ENCODE data around the gene CLEC16A.

The CLEC16A gene

GRCh38 chr16:11082860-11083388, 138.6 kb downstream of the CLEC16A start:
- DNase-seq (ENCODE audit: low read depth), result no peak

DNA sequence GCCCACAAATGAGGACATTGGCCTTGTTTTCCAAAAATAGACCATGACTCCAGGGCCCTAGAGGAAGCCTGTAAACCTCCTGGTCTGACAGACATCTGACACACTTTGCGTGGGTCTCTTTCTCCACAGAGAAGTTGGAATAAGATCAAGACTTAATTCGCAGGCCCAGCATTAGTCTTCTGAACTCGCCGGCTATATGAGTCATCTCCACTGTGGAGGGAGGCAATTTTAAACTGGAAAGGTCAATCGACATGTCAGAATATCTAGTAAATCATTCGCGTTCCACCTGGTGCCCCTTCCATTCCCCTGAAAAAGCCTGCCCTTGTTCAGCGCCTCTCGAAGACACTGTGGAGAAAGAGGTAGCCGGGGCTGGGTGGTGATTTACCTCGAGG, 140.1 kb downstream of the CLEC16A start:
- DNase-seq (ENCODE audit: low read depth), result no peak

DNA sequence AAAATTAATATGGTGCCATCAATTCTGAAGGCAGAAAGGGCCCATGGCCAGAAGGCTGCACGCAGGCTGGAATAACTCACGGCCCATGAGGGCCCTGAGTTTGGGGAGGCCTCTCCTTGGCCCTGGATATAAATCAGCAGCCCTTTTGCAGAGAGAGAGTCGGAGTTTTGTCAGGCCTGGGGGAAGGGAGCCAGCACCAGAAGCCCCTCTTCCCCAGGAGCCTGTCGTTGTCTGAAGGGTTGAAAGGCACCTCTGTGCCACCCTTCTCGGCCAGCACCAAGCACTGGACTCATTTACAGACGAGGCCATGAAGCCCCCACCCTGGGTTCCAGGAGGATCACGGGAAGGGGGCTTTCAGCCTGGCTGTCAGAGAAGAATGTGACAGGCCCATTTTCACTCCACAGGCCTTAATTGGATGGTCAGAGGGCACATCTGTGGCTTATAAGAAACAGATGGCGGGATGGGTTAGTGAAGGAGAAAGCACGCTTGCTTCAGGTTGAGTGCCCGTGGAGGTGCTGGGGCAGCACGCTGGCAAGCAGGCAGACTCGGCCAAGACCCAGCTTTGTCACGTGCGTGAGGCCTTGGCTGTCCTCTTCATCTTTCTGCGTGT, 140.6 kb downstream of the CLEC16A start:
- no peak for DNase-seq (ENCODE audit: low read depth)

- no peak for DNase-seq (ENCODE audit: low read depth)
Measured at GRCh38 chr16:11085916-11086315, 141.6 kb downstream of the CLEC16A start.

DNA sequence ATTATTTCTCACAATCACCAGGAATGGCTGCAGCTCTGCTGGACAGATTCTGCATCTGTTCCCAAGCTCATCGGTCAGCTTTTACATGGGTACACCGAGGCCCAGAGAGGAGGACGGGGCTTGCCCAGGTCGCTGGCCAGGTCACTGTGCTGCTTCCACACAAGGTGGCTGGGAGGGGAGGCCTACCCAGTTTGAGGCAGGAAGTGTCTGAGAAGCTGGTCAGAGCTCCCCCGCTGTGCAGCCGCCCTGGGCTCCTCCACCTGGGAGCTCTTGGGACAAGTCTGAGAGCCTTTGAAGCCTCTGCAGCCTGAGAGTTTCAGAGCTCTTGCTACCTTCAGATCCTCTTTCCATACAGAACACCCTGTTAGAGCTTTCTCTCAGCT, 143.3 kb downstream of the CLEC16A start:
- no peak for DNase-seq (ENCODE audit: low read depth)

DNA sequence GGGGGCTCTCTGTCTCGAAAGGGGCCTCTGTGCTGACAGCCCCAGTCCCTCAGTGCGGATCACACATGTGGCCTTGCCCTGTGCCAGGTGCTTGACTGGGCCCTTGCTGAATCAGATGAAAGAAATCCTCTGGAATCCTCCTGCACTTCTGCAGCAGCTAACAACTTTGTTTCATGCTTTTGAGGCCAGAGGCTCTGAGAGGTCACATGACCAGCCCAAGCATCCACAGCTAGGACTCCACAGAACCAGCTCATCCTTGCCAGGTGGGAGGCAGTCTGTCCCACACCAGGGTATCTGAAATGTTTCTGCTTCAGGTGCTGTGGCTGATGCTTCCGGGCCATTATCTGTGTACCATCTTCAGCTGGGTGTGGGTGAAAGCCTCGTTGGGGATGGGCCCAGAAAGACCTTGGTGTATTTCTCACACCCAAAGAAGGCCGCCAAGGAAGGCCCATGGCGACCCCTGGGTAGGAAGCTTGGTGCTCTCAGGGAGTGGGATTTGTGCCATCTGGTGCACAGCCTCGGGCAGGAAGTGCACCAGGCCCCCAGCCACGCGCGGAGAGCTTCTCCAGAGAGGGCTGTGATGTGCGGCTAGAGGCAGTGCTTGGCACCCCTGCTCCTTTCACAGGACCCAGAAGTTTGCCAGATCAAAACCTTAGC, 143.8 kb downstream of the CLEC16A start:
- no peak for DNase-seq (ENCODE audit: low read depth)

DNA sequence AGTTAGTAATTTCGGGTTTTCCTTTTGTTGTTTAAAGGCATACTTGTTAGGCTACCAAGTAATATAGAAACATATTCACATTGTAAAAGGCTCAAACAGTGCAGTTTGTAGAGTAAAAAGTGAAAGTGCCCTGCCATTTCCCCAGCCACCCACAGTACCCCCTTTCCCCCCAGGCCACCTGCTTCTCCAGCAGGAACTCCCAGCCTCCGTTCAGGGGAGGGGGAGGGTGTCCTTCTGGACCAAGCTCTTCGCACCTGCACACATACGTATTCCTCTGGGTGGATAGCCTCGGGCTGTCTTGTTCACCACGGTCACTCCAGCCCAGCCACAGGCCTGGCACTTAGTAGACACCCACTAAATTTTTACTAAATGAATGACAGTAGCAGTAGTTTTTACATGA, 144.5 kb downstream of the CLEC16A start:
- DNase-seq (ENCODE audit: low read depth), result no peak

DNA sequence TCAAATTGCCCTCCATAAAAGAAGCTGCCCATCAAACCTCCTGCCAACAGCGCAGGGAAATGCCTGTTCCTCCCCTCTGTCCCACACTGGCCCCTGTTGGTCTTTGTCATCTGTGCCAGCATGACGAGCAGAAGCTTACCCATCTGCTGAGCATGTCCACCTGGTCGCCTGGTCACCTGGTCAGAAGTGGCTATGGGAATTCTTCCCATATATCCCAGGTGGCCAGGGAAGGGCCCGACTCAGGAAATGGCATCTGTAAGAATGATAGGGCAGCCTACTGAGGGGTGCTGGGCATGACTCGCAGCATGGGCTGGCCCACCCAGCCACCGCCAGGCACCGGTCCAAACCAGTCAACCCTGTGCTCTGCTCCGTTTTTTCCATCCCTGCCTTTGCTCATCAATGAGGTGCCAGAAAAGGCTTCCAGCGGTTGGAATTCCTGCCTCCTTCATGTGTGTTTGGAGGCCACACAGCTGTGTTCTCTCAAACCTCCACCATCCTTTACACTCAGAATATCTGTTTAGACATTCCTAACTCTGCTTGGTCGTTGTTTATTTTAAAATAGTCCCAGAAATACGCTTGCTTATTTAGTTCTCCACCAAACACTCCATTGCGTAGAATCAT, 145.2 kb downstream of the CLEC16A start:
- DNase-seq (ENCODE audit: low read depth), result no peak

DNA sequence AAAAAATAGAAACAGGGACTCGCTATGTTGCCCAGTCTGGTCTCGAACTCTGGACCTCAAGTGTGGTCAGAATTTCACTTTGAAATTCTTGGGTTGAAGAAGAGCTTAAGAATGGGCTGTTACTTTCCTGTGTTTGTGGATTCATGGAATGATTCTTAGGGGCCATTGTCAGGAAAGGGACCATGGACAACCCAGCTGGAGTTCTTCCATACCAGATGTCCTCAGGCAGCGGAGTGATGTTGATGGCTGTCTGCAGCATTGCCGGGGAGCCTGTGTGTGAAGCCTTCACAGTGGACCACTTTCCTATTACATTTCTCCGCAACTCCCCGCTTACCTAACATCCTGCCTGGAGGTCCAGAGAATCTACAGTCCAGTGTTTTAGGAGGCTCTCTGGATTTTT, 145.9 kb downstream of the CLEC16A start:
- DNase-seq (ENCODE audit: low read depth), result no peak

DNA sequence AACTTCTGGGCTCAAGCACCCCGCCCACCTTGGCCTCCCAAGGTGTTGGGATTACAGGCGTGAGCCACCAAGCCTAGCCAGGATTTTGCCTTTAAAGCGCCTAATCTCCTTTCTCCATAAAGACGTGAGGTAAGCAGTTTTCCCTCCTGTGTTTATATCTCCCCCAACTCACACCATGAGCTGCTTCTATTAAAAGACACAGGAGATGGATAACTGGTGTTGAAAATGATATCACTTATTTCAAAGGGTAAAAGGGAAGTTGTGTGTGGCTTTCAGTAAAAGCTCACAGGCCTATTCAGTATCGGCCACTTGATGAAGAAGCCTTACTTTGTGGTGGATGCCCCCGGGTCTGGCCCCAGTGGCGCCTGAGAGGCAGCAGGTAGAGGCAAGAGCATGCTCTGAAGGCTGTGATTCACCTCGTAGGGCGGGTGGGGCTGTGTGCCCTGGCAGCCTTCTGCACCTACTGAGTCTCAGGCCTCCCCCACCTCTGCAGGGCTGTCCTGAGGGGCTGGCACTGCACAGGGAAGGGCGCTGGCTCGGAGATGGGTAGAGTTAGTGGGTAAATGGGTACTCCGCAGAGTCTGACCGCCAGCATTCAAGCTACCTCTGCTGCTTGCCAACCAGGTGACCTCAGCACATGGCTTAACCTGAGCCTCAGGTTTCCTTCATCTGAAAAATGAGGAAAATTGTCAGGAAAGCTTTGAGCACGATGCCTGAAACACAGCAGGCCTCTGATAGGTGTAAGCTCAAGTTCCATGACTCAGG, 146.8 kb downstream of the CLEC16A start:
- no peak for DNase-seq (ENCODE audit: low read depth)

DNA sequence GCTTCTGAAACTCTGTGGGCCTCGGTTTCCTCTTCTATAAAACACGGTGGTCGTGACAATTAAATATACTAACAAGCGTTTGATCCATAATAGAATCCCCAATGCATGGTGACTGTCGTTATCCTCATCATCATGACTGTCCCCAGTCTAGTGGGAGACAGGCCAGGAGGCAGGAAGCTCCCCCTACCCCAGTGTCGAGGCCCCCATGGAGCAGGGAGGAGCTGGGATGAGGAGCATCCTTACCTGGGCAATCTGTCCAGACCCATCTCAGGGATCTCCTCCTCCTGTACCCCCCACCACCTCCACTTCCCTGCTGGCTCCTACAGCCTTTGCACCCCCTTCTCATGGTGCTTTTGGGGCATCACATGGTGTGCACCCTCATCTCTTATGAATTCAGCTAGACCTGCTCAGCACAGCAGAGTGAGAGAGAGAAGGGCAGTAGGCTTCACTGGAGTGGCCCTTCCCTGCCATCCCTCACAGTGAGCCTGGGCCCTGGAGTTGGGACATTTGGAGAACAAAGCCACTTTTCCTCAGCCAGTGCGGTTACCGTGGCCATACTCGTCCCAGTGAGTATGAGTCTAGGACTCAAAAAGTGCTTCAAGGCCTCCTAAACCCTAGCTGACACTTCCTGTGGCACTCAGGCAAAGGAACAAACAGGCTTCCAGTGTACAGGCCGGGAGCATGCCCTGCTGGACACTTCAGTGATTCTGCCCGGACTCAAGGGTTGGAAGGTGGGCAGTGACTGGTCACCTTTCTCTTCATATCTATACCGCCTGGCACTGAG, 148.6 kb downstream of the CLEC16A start:
- no peak for DNase-seq (ENCODE audit: low read depth)

DNA sequence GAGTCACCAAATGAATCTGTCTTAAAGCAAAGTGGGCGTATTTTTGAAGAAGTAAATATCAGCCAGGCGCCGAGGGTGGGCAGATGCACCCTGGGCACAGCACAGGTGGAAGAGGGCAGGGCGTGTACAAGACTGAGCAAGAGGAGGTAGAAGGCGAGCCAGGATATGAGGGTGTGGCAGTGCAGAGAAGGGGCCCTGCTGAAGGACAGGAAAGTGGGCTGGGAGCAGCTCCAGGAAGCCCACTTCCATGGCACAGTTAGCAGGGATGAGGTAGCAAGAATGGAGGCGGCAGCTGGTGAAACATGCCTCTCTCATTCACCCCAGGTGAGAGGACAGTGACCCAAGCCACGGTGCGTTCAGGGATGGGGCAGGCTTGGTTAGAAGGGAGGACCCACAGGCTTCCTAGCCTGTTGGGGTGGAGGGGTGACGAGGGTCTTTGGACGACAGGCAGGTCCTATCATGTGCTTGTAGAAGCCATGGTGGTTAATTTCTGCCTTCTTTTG, 149.3 kb downstream of the CLEC16A start:
- no peak for DNase-seq (ENCODE audit: low read depth)

GRCh38 chr16:11094075-11094856, 149.9 kb downstream of the CLEC16A start:
- no peak for DNase-seq (ENCODE audit: low read depth)

GRCh38 chr16:11094857-11095565, 150.6 kb downstream of the CLEC16A start:
- DNase-seq (ENCODE audit: low read depth), result no peak

DNA sequence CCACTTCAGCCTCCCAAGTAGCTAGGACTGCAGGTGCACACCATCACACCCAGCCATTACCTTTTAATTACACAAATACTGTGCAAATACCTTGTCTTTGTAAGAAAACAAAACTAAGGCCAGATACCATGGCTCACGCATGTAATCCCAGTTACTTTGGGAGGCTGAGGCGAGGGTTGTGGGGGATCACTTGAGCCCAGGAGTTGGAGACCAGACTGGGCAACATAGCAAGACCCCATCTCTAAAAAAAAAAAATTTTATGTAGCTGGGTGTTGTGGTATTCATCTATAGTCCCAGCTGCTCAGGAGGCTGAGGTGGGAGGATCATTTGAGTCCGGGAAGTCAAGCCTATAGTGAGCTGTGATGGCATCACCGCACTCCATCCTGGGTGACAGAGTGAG, 151.6 kb downstream of the CLEC16A start:
- no peak for DNase-seq (ENCODE audit: low read depth)

DNA sequence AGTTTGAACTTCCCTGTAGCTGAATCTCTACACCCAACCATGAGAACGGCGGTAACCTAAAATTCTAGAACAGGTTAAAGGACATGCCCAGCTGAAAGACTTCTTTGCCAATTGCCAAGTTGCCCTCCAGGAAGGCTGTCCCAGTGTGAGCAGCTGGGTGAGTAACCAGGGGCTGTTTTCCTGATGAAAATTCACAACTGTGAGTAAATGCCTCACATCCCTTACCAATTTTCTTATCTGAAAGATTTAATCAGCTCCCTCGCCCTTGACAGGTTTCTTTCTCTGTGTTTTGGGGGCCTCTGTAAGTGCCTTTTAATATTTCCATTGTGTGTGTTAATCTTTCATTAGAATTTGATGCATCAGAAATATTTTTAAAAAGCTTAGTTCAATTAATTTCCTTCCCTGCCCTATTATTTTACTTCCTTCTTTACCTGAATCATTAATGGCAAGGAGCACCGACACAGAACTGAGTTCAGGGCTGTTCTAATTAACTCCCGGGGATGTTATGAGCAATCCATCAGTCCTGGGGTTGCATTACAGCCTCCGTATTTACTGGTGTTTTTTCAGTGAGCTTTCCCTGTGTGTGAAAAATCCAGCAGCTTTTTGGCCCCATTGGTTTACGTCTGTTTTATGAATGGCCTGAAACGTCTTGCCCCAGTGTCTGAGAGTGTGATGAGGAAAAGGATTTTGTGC, 152.9 kb downstream of the CLEC16A start:
- no peak for DNase-seq (ENCODE audit: low read depth)

DNA sequence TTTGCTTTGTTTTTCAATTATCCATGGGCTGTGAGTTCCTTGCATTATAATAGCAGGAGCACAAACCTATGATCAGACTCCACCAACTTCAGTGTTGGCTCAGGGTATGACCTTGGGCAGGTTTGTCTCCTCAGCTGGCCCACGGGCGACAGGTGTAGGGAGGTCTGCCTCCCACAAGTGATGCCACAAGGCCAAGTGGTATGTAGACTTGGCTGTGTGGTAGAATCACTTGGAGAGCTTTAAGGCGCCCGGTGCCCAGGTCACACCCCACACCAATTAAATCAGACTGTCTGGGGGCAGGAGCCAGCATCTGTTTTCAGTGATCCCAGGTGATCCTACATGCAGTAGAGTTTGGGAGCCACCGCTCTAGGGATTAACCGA, 153.4 kb downstream of the CLEC16A start:
- no peak for DNase-seq (ENCODE audit: low read depth)

DNA sequence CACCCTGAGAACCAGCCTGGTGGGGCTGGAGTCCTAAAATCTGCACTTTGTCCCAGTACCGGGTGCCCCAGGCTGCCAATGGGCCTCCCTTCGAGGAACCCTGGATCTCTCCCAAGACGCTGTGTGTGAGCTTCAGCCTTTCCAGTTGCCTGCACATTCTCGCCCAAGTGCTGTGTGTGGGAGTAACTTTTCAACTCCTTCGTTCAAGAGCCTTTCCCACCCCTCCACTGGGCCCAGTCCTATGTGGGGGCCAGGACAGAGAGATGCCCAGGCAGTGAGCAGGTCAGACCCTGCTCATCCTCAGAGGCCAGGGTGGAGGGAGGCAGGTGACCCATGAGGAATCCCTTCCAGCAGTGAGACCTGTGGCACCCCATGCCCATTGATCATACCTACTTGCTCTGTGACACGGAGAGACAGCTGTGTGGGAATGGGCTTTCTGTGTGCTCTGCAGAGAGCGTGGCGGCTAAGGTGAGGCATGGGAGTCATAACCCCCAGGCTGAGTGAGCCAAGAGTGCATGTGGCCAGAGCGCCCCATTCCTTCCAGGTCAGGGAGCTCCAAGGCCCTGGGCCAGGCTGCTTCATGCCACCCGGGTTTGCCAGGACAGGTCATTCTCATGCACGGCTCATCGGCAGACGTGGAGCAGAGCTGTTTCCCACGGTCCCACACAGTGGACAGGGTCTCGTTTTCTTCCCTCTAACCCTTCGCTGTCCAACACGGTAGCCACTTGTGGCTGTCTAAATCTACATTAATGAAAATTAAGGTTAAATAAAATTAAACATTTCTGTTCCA, 154.4 kb downstream of the CLEC16A start:
- no peak for DNase-seq (ENCODE audit: low read depth)

- no peak for DNase-seq (ENCODE audit: low read depth)
Measured at GRCh38 chr16:11099672-11100205, 155.4 kb downstream of the CLEC16A start.

Measured in activated T-helper 1 cell treated with Interleukin-2 at 50 U/mL for 16 hours (primary cell).